NCI-H1930 (cell line): Measurements from ENCODE around the gene ASB12.

Source experiments
- DNase-seq, 2 experiments: peaks; one replicate each; lab custom pipeline; 2025; lab: John Stamatoyannopoulos, UW

The ASB12 gene

GRCh38 chrX:64186974-64187761, 43.2 kb downstream of the ASB12 start:
- no peak for DNase-seq

- DNase-seq = no peak
Observed at GRCh38 chrX:64184396-64184795, 46.0 kb downstream of the ASB12 start.

DNA sequence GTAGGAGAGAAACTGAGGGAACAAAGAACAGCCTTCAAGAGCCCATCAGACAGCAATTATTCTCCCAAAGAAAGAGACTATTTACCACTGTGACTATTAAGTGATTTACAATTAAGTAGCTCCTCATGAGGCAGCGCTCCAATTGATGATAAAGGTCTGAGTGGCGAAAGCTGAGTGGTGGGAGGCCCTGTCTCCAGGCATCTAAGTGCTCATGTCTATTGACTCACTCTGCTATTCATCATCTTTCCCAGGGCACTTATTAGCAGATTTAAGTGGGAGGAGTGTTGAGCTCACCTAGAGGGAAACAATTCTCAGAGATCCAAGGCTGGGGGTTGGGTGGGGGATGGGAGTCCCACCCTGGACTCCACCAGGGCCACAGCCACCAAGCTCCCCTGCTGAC, 48.2 kb downstream of the ASB12 start:
- DNase-seq = no peak

DNA sequence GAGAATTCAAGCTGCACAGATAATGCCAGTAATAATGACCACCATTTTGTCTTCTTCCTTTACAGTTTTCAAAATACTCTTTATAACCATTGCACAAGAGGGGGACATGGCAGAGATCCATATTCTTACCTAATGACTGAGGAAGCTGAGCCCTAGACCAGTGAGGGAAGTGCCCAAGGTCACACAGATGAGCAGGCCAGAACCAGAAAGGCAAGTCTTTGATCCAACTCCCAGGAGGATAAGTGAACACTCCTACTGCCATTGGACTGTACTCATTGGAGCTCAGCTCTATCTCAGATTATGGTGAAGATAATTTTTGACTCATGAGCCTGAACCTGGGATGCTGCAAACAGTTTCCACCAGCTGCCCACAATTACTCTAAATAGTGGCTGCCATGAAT, 53.5 kb downstream of the ASB12 start:
- DNase-seq = no peak
